Sigmoid colon (tissue), 7 donors: ENCODE data around the gene GRAP2. TPM values are rescaled to one million over a fixed set of nuclear protein-coding genes. Genes with fewer than 3 reads are reported as not detected.
A peak's percentile ranks its signal among the peaks of the same experiment; 100 is the strongest.
"Not testable (repeated sequence)": the region's sequence is repeated elsewhere in the genome, so short reads cannot be mapped to it uniquely, and the experiment has no call there.

Source experiments
- DNase-seq: peaks from one replicate; pipeline ENCODE4 v3.0.0-alpha.2; 2019
- H3K27ac ChIP-seq, 4 donors: fragments of 200-600 bp; sonication (generic); one replicate each; pipeline ENCODE4 v1.5.1; 2016 to 2019; ENCODE audit warnings: mild to moderate bottlenecking in 1 of 4
- H3K27me3 ChIP-seq, 3 donors: fragments of 200-600 bp; sonication (generic); one replicate each; pipeline ENCODE4 v1.5.1; 2019; ENCODE audit warnings: mild to moderate bottlenecking in 1 of 3
- H3K36me3 ChIP-seq, 4 donors: fragments of 200-600 bp; sonication (generic); one replicate each; pipeline ENCODE4 v1.5.1; 2016 to 2019
- H3K4me1 ChIP-seq, 4 donors: fragments of 200-600 bp; sonication (generic); one replicate each; pipeline ENCODE4 v1.5.1; 2017 to 2019
- H3K4me3 ChIP-seq, 4 donors: fragments of 200-600 bp; sonication (generic); one replicate each; pipeline ENCODE4 v1.5.1; 2017 to 2019; ENCODE audit warnings: mild to moderate bottlenecking in 2 of 4, moderate library complexity in 1 of 4
- H3K9me3 ChIP-seq, 4 donors: fragments of 200-600 bp in 3 of 4; sonication (generic) in 3 of 4; one replicate each; pipeline versions ENCODE4 v1.5.1 to v1.6.1; 2013 to 2019
- EP300 ChIP-seq, 4 donors: sonication (generic); formaldehyde crosslinking; IDR thresholded peaks; one replicate each; pipeline ENCODE4 v1.6.1; 2017; ENCODE audit warnings: antibody characterized with exemption in 4 of 4
- POLR2A ChIP-seq, 2 donors: fragments of 450-650 bp; IDR thresholded peaks; one replicate each; pipeline ENCODE4 v1.6.1; 2016; ENCODE audit warnings: antibody characterized with exemption in 2 of 2, mild to moderate bottlenecking in 2 of 2, moderate library complexity in 2 of 2
- POLR2AphosphoS5 ChIP-seq, 4 donors: sonication (generic); formaldehyde crosslinking; IDR thresholded peaks; one replicate each; pipeline ENCODE4 v1.6.1; 2017; ENCODE audit warnings: antibody characterized with exemption in 4 of 4
- WGBS, 2 donors: extraction: QIAGEN DNeasy Blood & Tissue Kit; methylation state at CpG; one replicate each; pipeline ENCODE4 v1.1.7; 2013; 5-methylcytosine and 5-hydroxymethylcytosine counted together
- intact Hi-C: fragments of 100-400 bp; cut with DNase I; formaldehyde crosslinking; loops from one replicate; pipeline ENCODE4 v1.15.1; 2023
- polyA plus RNA-seq, 3 donors: library from polyadenylated mRNA; stranded (reverse); fragments of 200-250 nt; gene quantifications; one replicate each; pipeline ENCODE4 v1.2.3, GENCODE V29; 2013
- total RNA-seq, 4 donors: library from RNA; depleted of rRNA; stranded (reverse); fragments of >200 nt; gene quantifications; one replicate each; pipeline ENCODE4 v1.1.0, GENCODE V29; 2016
- TF ChIP-seq, protein P1 (sequence below), 4 experiments: fragments of 450-650 bp in 3 of 4; fragments of 200-600 bp in 1 of 4; IDR thresholded peaks; one replicate each; pipeline ENCODE4 v1.5.1; 2016 to 2019; ENCODE audit warnings: antibody characterized with exemption in 4 of 4, mild to moderate bottlenecking in 3 of 4, moderate library complexity in 2 of 4
- donor health status: healthy with polysubstance abuse.
- donor health status: Bipolar disorder and iron deficiency.
- donor health status: healthy.

The GRAP2 gene
- total and polyA plus RNA-seq, 7 donors: 0.46 to 9.7 (median 1.4) TPM

DNA sequence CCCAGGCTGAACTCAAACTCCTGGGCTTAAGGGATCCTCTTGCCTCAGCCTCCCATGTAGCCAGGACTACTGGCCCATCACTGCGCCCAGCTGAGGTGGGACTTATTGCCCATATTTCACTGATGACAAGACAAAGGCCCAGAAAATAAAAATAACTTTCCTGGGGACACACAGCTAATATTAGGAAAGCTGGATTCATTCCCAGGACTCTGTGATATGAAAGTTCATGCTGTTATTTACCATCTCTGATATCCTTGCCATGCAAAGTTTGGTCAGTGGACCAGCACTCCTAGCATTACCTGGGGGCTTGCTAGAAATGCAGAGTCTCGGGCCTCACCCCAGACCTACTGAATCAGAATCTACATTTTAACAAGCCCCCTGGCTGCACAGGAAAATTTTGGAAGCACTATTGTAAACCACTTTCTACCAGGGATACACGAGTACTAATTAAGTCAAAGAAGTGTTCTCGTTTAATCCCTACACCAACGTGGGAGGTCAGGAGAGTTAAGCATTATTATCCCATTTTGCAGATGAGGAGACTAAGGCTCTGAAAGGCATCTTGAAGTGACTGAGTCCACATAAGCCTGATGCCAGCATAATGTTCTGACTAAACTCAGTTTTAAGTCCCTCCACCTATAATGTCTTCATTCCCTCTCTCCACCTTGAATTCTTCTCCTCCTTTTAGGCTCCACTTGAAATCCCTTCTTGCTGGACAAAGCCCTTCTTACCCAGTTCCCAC is 91.4 kb downstream of the GRAP2 start:
- Histone ChIP-seq H3K4me3 (no peak overlapping the region), H3K4me1 (peaks cover 0 to 11% (median 8%) of the 10 kb centered on the region in 4 donors), H3K36me3 (no peaks in the 10 kb centered on the region), H3K27me3 (peaks cover 16 to 40% (median 37%) of the 10 kb centered on the region in 3 donors), H3K27ac (no peak overlapping the region), H3K9me3 (no peaks in the 10 kb centered on the region)
- WGBS, 2 donors: 90 to 91% methylated on average over 5 of the region's 5 CpGs
- TF ChIP-seq POLR2A (IDR thresholded peaks at IDR 0.05) (no peak), POLR2AphosphoS5 (IDR thresholded peaks at IDR 0.05) (no peak), EP300 (IDR thresholded peaks at IDR 0.05) (no peak)
- TF ChIP-seq, protein P1, sequence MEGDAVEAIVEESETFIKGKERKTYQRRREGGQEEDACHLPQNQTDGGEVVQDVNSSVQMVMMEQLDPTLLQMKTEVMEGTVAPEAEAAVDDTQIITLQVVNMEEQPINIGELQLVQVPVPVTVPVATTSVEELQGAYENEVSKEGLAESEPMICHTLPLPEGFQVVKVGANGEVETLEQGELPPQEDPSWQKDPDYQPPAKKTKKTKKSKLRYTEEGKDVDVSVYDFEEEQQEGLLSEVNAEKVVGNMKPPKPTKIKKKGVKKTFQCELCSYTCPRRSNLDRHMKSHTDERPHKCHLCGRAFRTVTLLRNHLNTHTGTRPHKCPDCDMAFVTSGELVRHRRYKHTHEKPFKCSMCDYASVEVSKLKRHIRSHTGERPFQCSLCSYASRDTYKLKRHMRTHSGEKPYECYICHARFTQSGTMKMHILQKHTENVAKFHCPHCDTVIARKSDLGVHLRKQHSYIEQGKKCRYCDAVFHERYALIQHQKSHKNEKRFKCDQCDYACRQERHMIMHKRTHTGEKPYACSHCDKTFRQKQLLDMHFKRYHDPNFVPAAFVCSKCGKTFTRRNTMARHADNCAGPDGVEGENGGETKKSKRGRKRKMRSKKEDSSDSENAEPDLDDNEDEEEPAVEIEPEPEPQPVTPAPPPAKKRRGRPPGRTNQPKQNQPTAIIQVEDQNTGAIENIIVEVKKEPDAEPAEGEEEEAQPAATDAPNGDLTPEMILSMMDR (IDR thresholded peaks at IDR 0.05): no peak
- no peak for DNase-seq
- intact Hi-C loops: no loop called here

DNA sequence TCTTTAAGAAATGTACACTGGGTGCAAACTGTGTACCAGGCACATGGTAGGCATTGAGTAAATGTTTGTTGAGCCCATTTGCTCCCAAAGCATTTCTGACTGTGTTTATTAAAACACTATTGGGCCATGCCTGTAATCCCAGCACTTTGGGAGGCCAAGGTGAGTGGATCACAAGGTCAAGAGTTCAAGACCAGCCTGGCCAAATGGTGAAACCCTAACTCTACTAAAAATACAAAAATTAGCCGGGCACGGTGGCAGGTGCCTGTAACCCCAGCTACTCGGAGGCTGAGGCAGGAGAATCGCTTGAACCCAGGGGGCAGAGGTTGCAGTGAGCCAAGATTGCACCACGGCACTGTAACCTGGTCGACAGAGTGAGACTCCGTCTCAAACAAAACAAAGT is 92.0 kb downstream of the GRAP2 start:
- Histone ChIP-seq H3K4me1 (peaks cover 0 to 14% (median 8%) of the 10 kb centered on the region in 4 donors), H3K27me3 (peaks cover 16 to 46% (median 43%) of the 10 kb centered on the region in 3 donors)
- intact Hi-C loops, H3K9me3 ChIP-seq, H3K27ac ChIP-seq, H3K4me3 ChIP-seq, DNase-seq, H3K36me3 ChIP-seq: not testable (repeated sequence)
- WGBS, 2 donors: 90 to 94% methylated on average over 7 of the region's 7 CpGs

DNA sequence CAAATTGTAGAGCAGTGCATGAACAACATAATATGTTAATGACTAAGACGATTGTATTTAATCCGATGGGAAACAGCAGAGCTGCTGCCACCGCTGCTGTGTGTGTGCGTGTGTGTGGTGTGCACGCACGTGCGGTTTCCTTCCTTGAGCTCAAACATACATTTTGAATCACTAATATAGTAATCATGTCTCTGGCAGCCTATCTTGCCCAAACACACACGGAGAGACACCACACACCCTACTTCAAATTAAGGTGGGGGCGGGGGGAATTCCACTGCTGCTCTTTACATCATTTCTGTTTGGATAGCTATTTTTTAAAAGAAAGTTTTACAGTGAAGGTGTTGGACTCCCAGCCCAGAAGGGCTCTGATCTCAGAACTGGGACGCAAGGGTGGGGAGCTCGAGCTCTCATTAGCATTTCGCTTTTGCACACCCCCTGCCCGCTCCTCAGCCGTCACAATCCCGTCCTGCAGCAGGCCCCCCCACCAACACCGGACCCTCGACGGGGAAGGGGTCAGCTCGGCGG is 93.2 kb downstream of the GRAP2 start:
- H3K9me3 ChIP-seq: no peaks in the 10 kb centered on the region
- no peak for TF ChIP-seq POLR2AphosphoS5 (IDR thresholded peaks at IDR 0.05)
- TF ChIP-seq, protein P1 (IDR thresholded peaks at IDR 0.05): no peak
- no peak for TF ChIP-seq EP300 (IDR thresholded peaks at IDR 0.05)
- TF ChIP-seq POLR2A (IDR thresholded peaks at IDR 0.05): no peak
- H3K4me1 ChIP-seq: peaks cover 0 to 18% (median 8%) of the 10 kb centered on the region in 4 donors
- no peak for DNase-seq
- no peaks in the 10 kb centered on the region for H3K36me3 ChIP-seq
- intact Hi-C loops: no loop called here
- H3K4me3 ChIP-seq: no peak overlapping the region
- no peak overlapping the region for H3K27ac ChIP-seq
- peaks cover 16 to 53% (median 47%) of the 10 kb centered on the region in 3 donors for H3K27me3 ChIP-seq
- WGBS, 2 donors: 27 to 30% methylated on average over 20 of the region's 20 CpGs

DNA sequence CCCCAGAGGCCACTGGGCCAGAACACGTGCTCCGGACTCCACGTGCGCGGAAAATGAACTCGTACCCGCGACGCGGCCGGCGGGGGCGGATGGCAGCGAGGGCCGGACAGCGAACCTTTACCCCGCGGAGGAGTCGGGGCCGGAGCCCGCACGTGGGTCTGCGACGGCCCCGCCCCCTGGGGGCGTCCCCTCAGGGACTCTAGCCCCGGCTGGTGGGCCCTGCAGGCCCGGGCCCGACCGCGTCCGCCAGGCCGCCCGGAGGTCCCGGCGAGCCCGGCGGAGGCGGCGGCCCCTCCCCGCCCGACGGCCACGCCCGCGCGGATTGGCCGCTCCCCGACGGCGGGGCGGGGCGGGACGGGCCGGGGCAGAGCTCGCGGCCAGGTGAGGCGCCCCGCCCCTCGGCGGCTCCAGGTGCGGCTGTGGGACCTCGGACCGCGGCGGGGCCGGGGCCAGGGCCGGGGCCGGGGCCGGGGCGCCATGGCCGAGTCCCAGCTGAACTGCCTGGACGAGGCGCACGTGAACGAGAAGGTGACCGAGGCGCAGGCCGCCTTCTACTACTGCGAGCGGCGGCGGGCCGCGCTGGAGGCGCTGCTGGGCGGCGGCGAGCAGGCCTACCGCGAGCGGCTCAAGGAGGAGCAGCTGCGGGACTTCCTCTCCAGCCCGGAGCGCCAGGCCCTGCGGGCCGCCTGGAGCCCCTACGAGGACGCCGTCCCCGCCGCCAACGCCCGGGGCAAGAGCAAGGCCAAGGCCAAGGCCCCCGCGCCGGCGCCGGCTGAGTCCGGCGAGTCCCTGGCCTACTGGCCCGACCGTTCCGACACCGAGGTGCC is 93.9 kb downstream of the GRAP2 start, which contains the start of gene FAM83F:
TSS of gene FAM83F (plus strand) at position 389 of the 827 bp plus-strand sequence. CDS start at position 478, 89 bp downstream.
- peaks cover 16 to 53% (median 47%) of the 10 kb centered on the region in 3 donors for H3K27me3 ChIP-seq
- H3K4me3 ChIP-seq: peak within 1 kb of the TSS in 3 of 4 donors; percentile 20 to 27 (median 23)
- no peak for TF ChIP-seq POLR2AphosphoS5 (IDR thresholded peaks at IDR 0.05)
- no peak for TF ChIP-seq POLR2A (IDR thresholded peaks at IDR 0.05)
- TF ChIP-seq EP300 (IDR thresholded peaks at IDR 0.05): no peak
- TF ChIP-seq, protein P1 (IDR thresholded peaks at IDR 0.05): no peak
- intact Hi-C loops: no loop called here
- H3K36me3 ChIP-seq: no peaks in the 10 kb centered on the region
- WGBS, 2 donors: 3 to 5% methylated on average over 115 of the region's 115 CpGs
- DNase-seq: no peak
- no peaks in the 10 kb centered on the region for H3K9me3 ChIP-seq
- peak within 1 kb of the TSS in 3 of 4 donors; percentile 31 to 49 (median 48) for H3K27ac ChIP-seq
- H3K4me1 ChIP-seq: peaks cover 0 to 18% (median 8%) of the 10 kb centered on the region in 4 donors
